HG02981 (cell line): Measurements from ENCODE around the gene C1QTNF1.
"Not testable (repeated sequence)": the region's sequence is repeated elsewhere in the genome, so short reads cannot be mapped to it uniquely, and the experiment has no call there.

Experiments used
- ATAC-seq: cut with Tn5 transposase; IDR thresholded peaks from one replicate; pipeline ENCODE4 v1.9.1; 2021; ENCODE audit warnings: mild to moderate bottlenecking, moderate library complexity; ENCODE audit not compliant: unreplicated experiment

C1QTNF1 gene

DNA sequence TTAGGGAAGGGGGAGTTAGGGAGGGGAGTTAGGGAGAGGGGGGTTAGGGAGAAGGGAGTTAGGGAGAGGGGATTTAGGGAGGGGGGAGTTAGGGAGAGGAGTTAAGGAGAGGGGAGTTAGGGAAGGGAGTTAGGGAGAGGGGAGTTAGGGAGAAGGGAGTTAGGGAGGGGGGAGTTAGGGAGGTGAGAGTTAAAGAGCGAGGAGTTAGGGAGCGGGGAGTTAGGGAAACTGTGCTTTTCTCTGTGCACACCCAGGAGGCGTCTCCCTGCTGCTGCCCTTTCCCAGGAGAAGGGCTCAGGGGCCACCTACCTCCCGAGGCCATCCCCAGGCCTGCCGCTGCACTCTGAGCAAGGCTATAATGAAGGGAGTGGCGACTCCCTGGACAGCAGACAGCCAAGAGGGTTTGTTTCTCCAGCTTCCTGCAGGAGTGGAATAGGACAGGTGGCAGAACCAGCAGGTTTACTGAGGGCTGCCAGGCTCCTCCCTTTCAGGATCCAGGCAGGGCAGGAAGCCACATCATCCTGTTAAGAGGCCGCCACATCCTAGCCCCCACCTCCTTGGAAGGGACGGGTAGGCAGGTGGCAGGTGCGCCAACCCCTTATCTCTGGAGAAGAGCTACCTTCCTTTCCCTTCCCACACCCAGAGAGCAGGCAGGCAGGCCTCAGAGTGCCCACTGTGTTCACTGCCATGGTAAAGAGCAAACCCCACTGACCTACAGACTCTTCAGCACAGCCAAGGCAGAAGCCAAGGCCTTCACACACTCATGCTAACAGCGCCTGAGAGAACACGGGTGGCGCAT, 18.7 kb upstream of the C1QTNF1 start:
- ATAC-seq = no peak

DNA sequence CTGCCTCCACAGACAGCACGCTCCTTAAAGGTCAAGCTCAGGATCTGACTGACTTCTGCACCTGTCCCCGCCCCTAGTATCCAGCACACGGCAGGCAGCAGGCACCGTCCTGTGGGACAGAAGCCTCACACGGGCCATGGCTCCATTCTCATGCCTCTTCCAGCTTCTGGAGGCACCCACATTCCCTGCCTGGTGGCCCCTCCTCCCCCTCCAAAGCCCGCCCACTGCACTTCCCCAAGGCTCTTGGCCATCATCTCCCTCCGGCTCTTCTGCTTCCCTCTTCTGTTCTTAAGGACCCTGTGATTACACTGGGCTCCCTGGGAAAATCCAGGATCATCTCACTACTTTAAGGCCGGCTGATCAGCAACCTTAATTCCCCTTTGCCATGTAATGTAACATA, 17.9 kb upstream of the C1QTNF1 start:
- ATAC-seq = no peak

DNA sequence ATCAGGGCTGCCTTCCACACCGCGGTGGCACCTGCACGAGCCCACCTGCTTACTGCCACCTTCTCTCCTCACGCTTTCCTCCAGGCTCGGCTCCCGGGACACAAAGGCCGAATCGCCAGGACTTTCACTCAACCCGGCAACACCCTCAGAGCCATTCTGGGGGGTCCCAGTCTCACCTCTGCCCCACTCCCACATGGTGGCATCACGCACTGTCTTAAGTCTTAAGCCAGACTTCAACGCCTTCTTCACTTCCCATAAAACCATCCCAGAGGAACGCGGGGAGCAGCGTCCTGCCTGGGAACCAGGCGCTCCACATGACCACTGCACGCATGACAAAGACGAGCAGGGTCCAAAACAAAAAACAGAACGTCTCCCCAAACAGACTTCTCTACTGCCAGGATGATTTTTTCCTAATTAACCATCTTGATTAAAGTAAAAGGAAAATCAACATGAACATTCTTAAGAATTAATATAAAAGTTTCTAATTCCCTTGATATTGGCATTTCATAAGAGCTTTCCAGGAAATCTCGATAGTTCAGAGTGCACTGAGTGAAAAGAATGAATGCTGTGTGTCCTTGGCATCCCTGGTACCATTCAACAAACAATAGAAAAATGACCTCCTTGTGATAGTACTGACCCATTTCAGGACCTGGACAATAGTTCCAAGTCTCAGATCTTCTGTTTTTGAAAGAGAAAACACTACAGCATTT, 17.0 kb upstream of the C1QTNF1 start:
- no peak for ATAC-seq

DNA sequence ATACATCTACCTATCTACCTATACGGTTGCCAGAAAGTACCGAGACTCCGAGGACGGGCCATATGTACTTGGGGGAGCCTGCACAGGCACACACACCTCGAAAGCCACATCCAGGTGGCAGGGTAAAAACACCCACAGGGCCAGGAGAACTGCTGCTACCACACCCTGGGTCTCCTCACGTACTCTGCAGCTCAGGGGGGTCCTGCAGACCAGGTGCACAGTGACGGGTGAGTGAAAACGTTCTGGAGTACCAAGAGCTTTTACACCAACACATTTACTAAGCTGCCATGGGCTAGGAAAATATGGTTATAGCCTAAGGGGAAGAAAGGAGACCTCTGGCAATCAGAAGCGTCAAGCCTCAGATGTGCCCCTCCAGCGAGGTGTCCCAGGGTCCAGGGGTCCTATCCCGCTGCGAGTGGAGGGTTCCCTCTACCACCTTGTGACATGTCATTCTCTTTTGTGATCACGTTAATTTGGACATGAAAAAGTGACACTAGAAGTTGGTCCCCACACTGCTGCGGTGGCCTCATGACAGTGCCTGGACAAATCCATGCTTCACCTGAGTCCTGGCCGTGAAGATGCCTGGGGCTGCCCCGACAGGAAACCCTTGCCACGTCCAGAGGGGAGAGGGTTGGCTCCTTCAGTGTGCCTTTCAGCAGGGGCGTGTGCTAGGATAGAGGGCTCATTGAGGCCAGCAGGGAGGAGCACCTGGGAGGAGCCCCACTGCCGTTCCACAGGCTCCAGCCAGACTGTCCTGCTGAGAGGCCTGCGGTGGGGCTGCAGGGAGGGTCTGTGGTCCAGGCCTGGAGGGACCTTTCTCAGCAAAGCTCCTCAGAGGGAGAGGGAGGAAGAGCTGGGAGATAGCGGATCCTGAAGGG, 16.2 kb upstream of the C1QTNF1 start:
- ATAC-seq = no peak

DNA sequence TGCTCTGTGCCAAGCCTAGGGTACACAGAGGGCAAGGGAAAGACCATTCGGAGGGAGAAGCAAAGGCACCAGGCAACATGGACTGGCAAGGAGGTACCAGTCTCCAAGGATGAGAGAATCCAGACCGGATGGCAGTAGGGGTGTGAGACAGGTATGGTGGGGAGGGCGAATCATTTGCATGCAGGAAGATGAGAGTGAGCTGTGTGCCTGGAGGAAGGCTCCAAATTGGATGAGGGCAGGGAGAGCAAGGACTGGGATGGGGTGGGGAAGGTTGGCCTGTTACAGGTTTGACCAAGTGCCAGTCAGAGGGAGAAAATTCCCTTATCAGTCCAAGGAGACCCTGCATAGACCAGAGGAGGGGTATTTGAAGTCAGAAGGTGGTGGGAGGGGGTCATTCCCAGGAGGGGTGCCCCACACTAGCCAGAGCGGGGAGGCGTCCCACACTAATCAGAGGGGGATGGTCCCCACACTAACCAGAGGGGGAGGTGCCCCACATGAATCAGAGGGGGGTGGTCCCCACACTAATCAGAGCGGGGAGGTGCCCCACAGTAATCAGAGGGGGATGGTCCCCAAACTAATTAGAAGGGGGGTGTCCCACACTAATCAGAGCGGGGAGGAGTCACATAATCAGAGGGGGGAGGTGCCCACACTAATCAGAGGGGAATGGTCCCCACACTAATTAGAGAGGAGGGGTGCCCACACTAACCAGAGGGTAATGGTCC, 15.1 kb upstream of the C1QTNF1 start:
- ATAC-seq = no peak

DNA sequence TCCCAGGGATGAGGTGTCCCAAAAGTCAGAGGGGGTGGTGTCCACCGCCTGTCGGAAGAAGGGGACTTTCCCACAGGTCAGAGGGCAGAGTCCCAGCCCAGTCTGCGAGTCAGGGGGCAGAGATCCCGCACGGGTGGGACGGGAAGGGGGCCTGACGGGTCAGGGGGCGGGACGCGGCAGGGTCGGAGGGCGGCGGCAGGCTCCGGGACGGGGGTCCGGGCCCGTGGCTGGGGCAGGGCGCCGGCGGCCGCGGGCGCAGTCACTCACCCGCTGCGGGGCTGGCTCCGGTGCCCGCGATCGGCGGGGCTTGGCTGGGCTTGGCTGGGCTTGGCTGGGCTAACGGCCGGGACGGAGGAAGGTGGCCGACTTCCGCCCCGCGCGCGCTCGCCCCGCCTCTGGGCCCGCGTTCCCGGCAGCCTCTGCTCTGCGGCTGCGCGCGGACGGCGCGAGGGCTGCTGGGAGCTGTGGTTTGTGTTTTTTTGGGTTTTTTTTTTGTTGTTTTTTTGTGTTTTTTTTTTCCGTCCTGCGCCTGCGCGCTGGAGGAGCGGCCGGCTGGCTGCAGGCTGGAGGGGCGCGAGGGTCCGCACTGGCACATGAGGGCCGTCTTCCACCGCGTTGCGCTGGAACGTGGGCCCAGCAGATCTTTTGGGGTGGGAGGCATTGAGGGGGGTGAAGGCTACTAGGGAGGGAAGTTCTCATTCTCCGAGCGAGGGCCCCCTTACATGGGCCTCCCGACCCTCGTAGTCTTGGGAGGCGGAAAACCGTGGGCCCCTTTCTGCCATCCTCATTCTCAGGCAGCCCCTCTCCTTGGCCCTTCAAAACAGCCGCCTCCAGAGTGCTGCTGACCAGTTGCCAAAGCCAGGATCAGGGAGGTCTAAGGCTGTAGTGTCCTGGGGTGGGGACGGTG, 14.3 kb upstream of the C1QTNF1 start, which contains the start of gene CANT1:
Gene CANT1 (minus strand): TSS at position 368 of the 907 bp plus-strand sequence. CDS start 12,142 bp downstream, outside the sequence.
- peak; percentile 87 for ATAC-seq

DNA sequence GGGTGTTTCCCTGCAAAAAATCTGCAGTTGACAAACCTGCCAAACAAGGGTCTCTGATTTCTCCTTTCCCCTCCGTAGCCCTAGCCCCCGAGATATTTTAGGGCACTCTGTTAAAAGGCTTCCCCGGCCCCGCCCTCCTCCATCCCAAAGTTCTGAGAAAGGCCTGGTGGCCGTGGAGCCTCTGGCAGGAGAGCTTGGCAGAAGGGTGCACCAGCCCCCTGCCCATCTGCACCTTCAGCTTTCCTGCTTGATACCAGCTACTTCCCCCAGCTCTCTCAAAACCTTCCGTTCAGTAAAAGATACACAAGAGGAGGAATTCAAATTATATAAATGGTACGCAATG, 13.7 kb upstream of the C1QTNF1 start:
- ATAC-seq = no peak

DNA sequence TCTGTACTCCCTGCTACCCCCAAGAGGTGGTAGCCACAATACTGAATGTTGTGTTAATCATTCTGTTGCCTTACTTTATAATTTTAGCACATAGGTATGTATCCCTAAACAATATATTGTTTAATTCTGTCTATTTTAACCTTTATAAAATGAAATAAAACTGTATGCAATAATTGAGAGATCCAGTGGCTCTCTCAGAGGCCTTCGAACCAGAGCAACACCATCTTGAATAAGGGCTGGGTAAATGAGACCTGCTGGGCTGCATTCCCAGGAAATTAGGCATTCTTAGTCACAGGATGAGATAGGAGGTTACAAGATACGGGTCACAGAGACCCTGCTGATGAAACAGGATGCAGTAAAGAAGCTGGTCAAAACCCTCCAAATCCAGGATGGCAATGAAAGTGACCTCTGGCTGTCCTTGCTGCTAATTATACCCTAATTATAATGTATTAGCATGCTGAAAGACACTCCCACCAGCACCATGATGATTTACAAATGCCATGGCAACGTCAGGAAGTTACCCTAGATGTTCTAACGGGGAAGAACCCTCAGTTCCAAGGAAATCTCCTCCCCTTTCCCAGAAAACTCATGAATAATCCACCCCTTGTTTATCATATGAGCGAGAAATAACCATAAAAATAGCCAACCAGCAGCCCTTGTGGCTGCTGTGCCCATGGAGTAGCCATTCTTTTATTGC, 12.4 kb upstream of the C1QTNF1 start:
- ATAC-seq = no peak

DNA sequence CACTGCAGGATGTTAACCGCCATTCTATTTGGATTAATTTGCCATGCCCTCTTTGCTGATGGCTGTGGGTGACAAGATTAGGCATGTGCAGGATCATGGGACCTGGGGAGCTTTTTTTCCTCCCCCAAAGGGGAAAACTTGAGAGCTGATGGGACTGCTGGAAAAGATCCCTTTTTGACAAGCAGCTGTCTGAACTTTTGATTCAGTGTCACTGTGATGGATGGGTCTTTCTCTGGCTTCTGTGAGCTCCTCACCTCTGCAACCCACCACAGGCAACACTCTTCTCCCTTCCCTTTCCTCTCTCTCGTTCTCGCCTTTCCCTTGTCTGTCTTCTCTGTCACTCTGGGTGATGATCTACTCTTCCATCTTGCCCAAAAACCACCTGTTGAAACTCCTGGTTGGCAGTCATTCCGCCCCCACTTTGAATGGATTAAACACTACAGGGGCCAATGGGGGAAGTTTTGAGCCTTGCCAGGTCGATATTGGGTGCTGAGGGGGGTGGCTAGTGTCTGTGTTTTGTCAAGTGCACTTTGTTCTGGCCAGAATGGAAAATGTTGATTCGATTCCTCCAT, 11.3 kb upstream of the C1QTNF1 start:
- no peak for ATAC-seq

DNA sequence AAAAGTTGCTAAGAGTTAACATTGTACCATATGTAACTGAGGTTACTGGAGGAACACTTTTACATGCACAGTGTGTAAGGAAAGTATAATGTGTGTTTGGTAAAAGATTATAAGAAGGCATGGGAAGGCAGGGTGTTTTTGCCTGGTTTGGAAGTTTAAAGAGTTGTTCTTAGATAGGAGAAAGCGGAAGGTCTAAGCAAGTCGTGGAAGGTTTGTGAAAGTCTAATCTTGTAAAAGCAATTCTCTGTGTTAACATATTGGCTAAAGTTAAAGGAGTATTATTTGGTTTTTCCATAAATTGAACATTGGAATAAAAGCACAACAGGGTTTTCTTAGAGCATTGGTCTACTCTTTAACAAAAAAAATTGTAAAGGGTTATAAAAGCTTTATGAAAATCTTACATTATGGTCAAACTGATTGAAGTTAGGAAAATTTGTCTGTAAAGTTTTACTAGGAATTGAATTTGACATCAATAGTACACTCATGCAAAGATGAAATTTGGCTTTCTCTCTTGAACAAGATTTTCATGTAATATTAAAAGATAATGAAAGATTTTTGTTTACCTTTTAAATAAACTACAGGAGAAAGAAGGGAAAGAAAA, 9.7 kb upstream of the C1QTNF1 start:
- no peak for ATAC-seq

DNA sequence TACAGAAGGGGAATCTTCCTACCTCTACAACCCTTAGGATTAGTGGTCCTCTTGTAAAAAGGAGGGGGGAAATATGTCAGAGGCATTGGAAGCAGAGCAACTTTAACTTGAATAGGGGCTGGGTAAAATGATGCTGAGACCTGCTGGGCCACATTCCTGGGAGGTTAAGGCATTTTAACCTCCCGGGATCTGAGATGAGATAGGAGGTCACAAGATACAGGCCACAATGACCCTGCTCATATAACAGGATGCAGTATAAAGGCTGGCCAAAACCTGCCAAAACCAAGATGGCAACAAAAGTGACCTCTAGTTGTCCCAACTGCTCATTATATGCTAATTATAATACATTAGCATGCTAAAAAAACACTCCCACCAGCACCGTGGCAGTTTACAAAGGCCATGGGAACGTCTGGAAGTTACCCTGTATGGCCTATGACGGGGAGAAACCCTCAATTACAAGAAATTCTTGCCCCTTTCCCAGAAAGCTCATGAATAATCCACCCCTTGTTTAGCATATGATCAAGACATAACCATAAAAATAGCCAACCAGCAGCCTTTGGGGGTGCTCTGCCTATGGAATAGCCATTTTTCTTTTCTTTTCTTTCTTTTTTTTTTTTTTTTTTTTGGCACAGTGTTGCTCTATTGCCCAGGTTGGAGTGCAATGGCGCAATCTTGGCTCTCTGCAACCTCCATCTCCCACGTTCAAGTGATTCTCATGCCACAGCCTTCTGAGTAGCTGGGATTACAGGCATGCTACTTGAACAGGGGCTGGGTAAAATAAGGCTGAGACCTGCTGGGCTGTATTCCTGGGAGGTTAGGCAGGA, 6.2 kb upstream of the C1QTNF1 start:
- ATAC-seq = no peak

DNA sequence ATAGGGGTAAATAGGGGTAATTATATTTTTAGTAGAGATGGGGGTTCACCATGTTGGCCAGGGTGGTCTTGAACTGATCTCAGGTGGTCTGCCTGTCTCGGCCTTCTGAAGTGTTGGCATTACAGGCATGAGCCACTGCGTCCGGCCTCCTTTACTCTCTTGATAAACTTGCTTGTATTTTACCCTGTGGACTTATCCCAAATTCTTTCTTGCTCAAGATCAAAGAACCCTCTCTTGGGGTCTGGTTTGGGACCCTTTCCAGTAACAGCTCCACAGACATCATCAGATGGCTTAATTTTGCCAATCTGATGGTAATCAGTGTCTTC, 5.6 kb upstream of the C1QTNF1 start:
- ATAC-seq = no peak

DNA sequence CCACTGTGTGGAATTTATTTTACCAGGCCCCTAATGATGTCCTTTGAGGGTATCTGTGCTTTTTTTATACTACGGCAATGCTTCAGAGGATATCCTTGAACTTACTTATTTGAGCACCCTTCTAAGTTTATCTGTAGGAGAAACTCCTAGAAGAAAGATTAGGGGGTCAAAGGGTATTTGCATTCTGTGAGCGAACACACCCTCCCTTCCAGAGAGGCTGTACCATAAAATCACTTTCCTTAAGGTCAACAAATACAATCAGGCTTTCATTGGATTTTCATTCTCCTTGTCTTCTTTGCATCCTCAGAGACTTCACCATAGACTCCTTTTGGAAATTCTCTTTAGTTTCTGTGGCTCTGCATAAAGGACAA, 4.7 kb upstream of the C1QTNF1 start:
- no peak for ATAC-seq

DNA sequence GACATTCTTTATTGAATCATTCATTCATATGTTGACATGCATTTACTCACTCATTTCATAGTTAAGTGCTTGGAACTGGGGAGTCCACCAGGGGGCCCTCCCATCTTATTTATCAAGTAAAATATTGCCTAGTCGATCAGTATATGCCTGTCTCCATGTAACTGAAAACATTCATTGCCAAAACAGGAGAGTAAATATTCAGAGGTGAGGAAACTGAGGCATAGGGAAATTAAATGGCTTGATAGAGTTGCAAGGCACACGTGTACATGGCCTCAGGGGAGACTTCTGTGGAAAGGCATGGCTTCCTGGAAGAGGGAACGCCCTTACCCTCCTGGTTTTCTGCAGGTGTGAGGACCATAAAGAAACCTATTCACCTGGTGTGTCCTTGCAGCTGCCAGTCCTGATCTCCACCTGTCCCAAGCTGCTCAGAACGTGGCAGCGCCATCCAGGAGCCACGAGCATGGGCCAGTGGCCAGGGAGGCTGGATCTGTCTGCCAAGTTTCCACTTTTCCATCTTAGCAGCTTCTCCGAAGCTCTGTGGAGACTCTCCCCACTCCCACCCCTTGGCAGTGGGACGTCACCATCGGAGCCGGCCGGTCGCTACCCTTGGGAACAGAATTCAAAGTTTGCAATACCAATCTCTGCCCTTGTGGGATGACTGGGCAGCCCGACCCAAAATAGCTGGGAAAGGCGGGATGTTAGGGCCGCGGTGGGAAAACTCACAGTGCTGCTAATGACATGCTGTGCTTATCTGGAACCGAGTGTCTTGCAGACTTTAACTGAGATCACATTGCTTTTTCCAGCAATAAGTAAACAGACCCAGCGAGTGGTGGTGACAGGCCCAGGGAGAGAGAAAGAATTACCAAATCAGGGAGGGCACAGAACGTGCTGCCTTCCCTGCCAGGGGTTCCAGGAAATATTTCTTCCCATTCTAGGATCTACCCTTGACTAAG, 4.1 kb upstream of the C1QTNF1 start:
- ATAC-seq = no peak

DNA sequence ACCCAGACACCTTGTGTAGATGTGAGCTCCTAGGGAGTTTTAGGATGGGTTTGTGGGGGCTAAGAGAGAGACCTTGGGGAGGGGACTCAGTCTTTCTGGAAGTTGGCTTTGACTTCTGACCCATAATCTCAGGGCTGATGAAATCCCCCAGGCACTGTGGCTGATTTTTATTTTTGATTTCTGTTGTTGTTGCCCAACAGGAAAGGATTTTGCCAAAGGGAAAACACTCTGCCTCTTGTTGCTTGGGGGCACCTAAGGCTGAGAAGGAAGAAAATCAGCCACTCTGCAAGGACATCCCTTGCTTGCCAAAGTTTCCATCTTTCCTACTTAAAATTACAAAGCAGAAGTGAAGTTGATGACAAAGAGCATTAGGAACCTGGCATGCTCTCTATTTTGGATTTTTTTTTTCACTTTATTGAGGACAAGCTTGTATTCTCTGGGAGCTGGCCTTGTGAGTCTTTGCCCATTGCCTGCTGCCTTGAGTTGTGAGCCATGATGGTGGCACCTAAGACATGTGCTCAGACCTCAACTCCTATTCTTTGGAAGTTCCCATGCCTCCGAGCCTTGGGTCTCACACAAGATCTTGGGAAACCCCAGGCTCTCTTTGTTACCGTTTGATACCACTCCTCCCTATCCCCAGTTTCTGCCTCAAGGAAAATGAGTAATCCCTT, 3.2 kb upstream of the C1QTNF1 start:
- no peak for ATAC-seq

DNA sequence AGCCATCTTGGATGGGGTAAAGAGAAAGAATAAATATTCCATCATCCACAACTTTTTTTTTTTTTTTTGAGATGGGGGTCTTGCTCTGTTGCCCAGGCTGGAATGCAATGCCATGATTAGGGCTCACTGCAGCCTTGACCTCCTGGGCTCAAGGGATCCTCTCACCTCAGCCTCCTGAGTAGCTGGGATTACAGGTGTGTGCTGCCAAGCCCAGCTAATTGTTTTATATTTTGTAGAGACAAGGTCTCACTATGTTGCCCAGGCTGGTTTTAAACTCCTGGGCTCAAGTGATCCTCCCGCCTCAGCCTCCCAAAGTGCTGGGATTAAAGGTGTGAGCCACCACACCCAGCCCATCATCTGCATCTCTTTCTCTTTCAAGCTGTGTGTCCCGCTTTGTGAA, 2.0 kb upstream of the C1QTNF1 start:
- ATAC-seq = not testable (repeated sequence)
